ENCODE data around the gene CAMSAP1.
"Not testable (repeated sequence)": the region's sequence is repeated elsewhere in the genome, so short reads cannot be mapped to it uniquely, and the experiment has no call there.

The CAMSAP1 gene

DNA sequence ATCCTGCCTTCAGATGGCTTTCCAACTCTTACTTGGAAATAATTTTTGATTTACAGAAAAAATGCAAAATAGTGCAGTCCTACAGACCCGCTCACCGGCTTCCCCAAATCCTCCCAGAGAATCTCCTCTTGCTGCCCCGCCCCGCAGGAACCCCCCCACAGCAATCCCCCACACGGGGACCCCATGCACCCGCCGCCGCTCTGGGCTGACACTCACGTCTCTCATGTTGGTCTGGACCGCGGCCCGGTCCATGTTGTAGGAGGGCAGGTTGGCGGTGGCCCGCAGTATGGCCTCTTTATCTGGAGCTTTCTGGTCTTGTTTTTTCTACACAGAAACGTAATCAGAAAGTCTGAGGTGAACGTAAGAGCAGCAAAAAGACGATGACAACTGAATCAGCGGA is 40.2 kb upstream of the CAMSAP1 start:
- Mint-ChIP-seq H3K4me1 (ENCODE audit: low read depth in 2 of 2) (peaks cover 3 to 8% of the 10 kb centered on the region in 2 donors), H3K36me3 (ENCODE audit: insufficient read depth) (peaks cover 48% of the 10 kb centered on the region), H3K27ac (peak overlapping the region in 1 of 2 donors; percentile 52), H3K27me3 (no peaks in the 10 kb centered on the region), H3K9me3 (no peaks in the 10 kb centered on the region), H3K4me3 (no peak overlapping the region)
- ATAC-seq (replicated peaks), result no peak
- no peak for DNase-seq

- not testable (repeated sequence) for H3K9me3 Mint-ChIP-seq; H3K27ac Mint-ChIP-seq; H3K4me3 Mint-ChIP-seq; H3K4me1 Mint-ChIP-seq (ENCODE audit: low read depth in 2 of 2); H3K27me3 Mint-ChIP-seq; ATAC-seq (replicated peaks); DNase-seq
- H3K36me3 Mint-ChIP-seq (ENCODE audit: insufficient read depth), result peaks cover 49% of the 10 kb centered on the region
These were observed 39.8 kb upstream of the CAMSAP1 start for GRCh38 chr9:135947105-135947504.

GRCh38 chr9:135946392-135946994 is 39.1 kb upstream of the CAMSAP1 start:
- DNase-seq, result no peak
- H3K4me1 Mint-ChIP-seq (ENCODE audit: low read depth in 2 of 2), result peaks cover 3 to 8% of the 10 kb centered on the region in 2 donors
- H3K27ac Mint-ChIP-seq, result no peak overlapping the region
- no peak overlapping the region for H3K4me3 Mint-ChIP-seq
- H3K9me3 Mint-ChIP-seq, result no peaks in the 10 kb centered on the region
- H3K36me3 Mint-ChIP-seq (ENCODE audit: insufficient read depth), result peaks cover 48% of the 10 kb centered on the region
- H3K27me3 Mint-ChIP-seq, result no peaks in the 10 kb centered on the region
- ATAC-seq (replicated peaks), result no peak

- H3K27ac Mint-ChIP-seq, result no peak overlapping the region
- no peaks in the 10 kb centered on the region for H3K9me3 Mint-ChIP-seq
- DNase-seq (no peak), ATAC-seq (replicated peaks) (no peak)
- H3K36me3 Mint-ChIP-seq (ENCODE audit: insufficient read depth), result peaks cover 46% of the 10 kb centered on the region
- peaks cover 3 to 8% of the 10 kb centered on the region in 2 donors for H3K4me1 Mint-ChIP-seq (ENCODE audit: low read depth in 2 of 2)
- H3K27me3 Mint-ChIP-seq, result no peaks in the 10 kb centered on the region
- no peak overlapping the region for H3K4me3 Mint-ChIP-seq
These were observed 38.6 kb upstream of the CAMSAP1 start for GRCh38 chr9:135945969-135946368.

DNA sequence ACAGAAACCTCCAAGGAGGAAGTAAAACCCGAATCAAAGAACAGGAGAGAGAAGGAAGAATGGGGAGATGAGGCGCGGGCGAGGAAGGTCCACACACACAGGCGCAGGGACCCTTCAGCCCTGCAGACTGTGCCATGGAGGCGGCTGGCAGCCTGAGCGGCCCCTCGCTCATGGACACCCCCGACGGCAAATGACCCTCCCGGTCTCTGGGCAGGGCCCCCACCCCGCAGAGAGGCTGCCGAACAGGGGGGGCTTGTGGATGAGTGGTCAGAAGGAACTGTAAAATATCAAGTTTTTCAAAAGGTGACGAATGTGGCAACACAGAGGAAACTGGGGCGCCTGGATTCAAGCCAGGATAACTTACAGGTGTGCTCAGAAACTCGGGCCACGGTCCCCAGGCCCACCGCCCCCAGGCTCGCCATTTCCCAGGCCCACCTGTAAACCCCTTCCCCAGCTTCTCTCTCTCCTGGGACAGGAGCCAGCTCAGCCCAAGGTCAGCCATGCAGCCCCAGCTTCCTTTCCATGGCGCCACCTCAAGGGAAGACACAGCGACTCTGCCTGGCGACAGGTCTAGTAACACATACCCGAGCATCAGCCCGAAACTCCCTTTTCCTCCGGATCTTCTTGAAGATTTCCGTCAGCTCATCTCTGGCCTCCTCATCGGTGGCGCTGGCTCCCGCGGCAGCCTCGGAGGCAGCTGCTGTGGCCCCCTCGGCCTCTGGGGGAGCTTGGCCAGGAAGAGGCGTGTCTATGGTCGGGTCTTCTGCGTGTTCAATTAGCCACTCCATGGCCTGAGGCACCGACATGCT is 37.3 kb upstream of the CAMSAP1 start:
- H3K9me3 Mint-ChIP-seq, result no peaks in the 10 kb centered on the region
- H3K27ac Mint-ChIP-seq, result no peak overlapping the region
- no peaks in the 10 kb centered on the region for H3K27me3 Mint-ChIP-seq
- DNase-seq, result no peak
- peaks cover 58% of the 10 kb centered on the region for H3K36me3 Mint-ChIP-seq (ENCODE audit: insufficient read depth)
- H3K4me1 Mint-ChIP-seq (ENCODE audit: low read depth in 2 of 2), result peaks cover 5 to 10% of the 10 kb centered on the region in 2 donors
- H3K4me3 Mint-ChIP-seq, result no peak overlapping the region
- ATAC-seq (replicated peaks), result no peak

- H3K27ac Mint-ChIP-seq; ATAC-seq (replicated peaks); H3K9me3 Mint-ChIP-seq; H3K4me3 Mint-ChIP-seq; H3K27me3 Mint-ChIP-seq; H3K4me1 Mint-ChIP-seq (ENCODE audit: low read depth in 2 of 2); DNase-seq: not testable (repeated sequence)
- H3K36me3 Mint-ChIP-seq (ENCODE audit: insufficient read depth), result peaks cover 63% of the 10 kb centered on the region
These were observed 36.3 kb upstream of the CAMSAP1 start for GRCh38 chr9:135943604-135944003.

GRCh38 chr9:135941288-135941995 is 34.1 kb upstream of the CAMSAP1 start:
- H3K4me3 Mint-ChIP-seq, result no peak overlapping the region
- ATAC-seq (replicated peaks) (no peak), DNase-seq (no peak)
- peaks cover 7 to 11% of the 10 kb centered on the region in 2 donors for H3K4me1 Mint-ChIP-seq (ENCODE audit: low read depth in 2 of 2)
- H3K9me3 Mint-ChIP-seq, result peaks cover 0 to 3% of the 10 kb centered on the region in 2 donors
- no peaks in the 10 kb centered on the region for H3K27me3 Mint-ChIP-seq
- peaks cover 65% of the 10 kb centered on the region for H3K36me3 Mint-ChIP-seq (ENCODE audit: insufficient read depth)
- no peak overlapping the region for H3K27ac Mint-ChIP-seq

- Mint-ChIP-seq H3K9me3 (peaks cover 0 to 3% of the 10 kb centered on the region in 2 donors), H3K4me1 (ENCODE audit: low read depth in 2 of 2) (peaks cover 7 to 11% of the 10 kb centered on the region in 2 donors), H3K27me3 (no peaks in the 10 kb centered on the region), H3K36me3 (ENCODE audit: insufficient read depth) (peaks cover 67% of the 10 kb centered on the region), H3K4me3 (peak overlapping the region; percentile 70 to 73), H3K27ac (peak overlapping the region; percentile 96 to 99)
- ATAC-seq (replicated peaks), result peak; percentile 90
- peak; percentile 59 to 63 (median 61) for DNase-seq
These were observed 32.3 kb upstream of the CAMSAP1 start for GRCh38 chr9:135939351-135940265.

GRCh38 chr9:135937521-135938489 is 30.5 kb upstream of the CAMSAP1 start:
- ATAC-seq (replicated peaks) (no peak), DNase-seq (no peak)
- H3K9me3 Mint-ChIP-seq, result peaks cover 0 to 3% of the 10 kb centered on the region in 2 donors
- H3K27ac Mint-ChIP-seq, result peak overlapping the region in 1 of 2 donors; percentile 81
- H3K4me1 Mint-ChIP-seq (ENCODE audit: low read depth in 2 of 2), result peaks cover 8 to 10% of the 10 kb centered on the region in 2 donors
- H3K4me3 Mint-ChIP-seq, result no peak overlapping the region
- peaks cover 68% of the 10 kb centered on the region for H3K36me3 Mint-ChIP-seq (ENCODE audit: insufficient read depth)
- H3K27me3 Mint-ChIP-seq, result no peaks in the 10 kb centered on the region

DNA sequence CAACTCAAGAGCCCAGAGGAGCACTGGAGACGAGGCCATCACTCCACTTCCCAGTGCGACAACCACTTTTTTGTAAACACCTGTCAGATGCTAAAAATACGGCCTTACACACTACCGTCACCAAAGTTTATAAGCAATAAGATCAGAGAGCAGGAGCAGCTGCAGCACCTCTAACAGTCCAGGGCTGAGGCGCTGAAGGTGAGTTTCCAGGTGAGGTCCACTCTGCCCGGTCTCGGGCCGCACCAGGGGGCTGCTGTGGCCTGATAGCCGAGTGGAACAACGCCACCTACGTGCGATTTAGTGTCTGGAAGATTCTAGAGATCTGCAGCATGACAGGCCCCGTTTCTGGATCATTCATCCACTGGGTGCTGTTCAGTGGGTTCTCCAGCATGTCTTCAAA is 25.8 kb upstream of the CAMSAP1 start:
- Mint-ChIP-seq H3K9me3 (no peaks in the 10 kb centered on the region), H3K27me3 (no peaks in the 10 kb centered on the region), H3K4me3 (no peak overlapping the region), H3K27ac (no peak overlapping the region), H3K36me3 (ENCODE audit: insufficient read depth) (peaks cover 54% of the 10 kb centered on the region), H3K4me1 (ENCODE audit: low read depth in 2 of 2) (peaks cover 5 to 8% of the 10 kb centered on the region in 2 donors)
- DNase-seq (no peak), ATAC-seq (replicated peaks) (no peak)

DNA sequence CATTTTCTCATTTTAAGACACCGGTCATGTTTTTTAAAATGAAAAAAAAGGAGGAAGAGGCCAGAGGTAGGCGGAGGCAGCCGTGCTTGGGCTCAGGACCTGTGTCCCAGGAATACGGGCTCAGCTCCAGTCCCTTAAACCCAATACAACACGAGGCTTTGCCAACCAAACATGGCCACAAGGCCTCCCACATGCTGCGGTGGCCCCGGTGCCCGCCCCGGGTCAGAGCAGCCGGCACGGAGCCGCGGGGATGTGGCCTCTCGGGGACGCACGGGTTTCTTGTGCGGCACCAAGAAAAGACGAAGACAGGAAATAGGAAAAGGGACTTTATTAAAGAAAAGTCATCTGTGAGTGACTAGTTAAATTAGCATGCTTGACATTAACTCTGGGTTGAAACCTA is 25.3 kb upstream of the CAMSAP1 start:
- Mint-ChIP-seq H3K9me3 (no peaks in the 10 kb centered on the region), H3K4me3 (no peak overlapping the region), H3K27me3 (no peaks in the 10 kb centered on the region), H3K36me3 (ENCODE audit: insufficient read depth) (peaks cover 50% of the 10 kb centered on the region), H3K27ac (no peak overlapping the region), H3K4me1 (ENCODE audit: low read depth in 2 of 2) (peaks cover 8% of the 10 kb centered on the region in 2 donors)
- ATAC-seq (replicated peaks), result no peak
- DNase-seq, result no peak

- Mint-ChIP-seq H3K4me1 (ENCODE audit: low read depth in 2 of 2) (peaks cover 8% of the 10 kb centered on the region in 2 donors), H3K9me3 (no peaks in the 10 kb centered on the region), H3K36me3 (ENCODE audit: insufficient read depth) (peaks cover 40% of the 10 kb centered on the region), H3K27me3 (no peaks in the 10 kb centered on the region), H3K4me3 (no peak overlapping the region), H3K27ac (no peak overlapping the region)
- ATAC-seq (replicated peaks) (no peak), DNase-seq (no peak)
These were observed 24.0 kb upstream of the CAMSAP1 start for GRCh38 chr9:135931349-135931820.

All from effector memory CD8-positive, alpha-beta T cell (primary cell).